DMS153 (cell line): Measurements from ENCODE around the gene CASTOR1.

ENCODE experiments used
- DNase-seq: peaks from one replicate; lab custom pipeline; 2025; lab: John Stamatoyannopoulos, UW

The CASTOR1 gene

GRCh38 chr22:30263883-30264282, 25.4 kb downstream of the CASTOR1 start:
- no peak for DNase-seq

- DNase-seq, result no peak
These were observed 26.2 kb downstream of the CASTOR1 start for GRCh38 chr22:30262917-30263741.

GRCh38 chr22:30262112-30262511, 27.2 kb downstream of the CASTOR1 start:
- no peak for DNase-seq

GRCh38 chr22:30261134-30261533, 28.2 kb downstream of the CASTOR1 start:
- DNase-seq, result no peak

- no peak for DNase-seq
These were observed 28.6 kb downstream of the CASTOR1 start for GRCh38 chr22:30260682-30261081.

GRCh38 chr22:30260276-30260675, 29.0 kb downstream of the CASTOR1 start:
- no peak for DNase-seq

GRCh38 chr22:30254314-30254713, 35.0 kb downstream of the CASTOR1 start:
- no peak for DNase-seq

- peak; percentile 83 for DNase-seq
These were observed 36.0 kb downstream of the CASTOR1 start for GRCh38 chr22:30253205-30253852.

- peak; percentile 63 for DNase-seq
These were observed 36.7 kb downstream of the CASTOR1 start for GRCh38 chr22:30252411-30253204.

GRCh38 chr22:30251711-30252110, 37.6 kb downstream of the CASTOR1 start:
- DNase-seq, result no peak

- DNase-seq, result no peak
These were observed 38.5 kb downstream of the CASTOR1 start for GRCh38 chr22:30250661-30251267.

- DNase-seq, result no peak
These were observed 39.2 kb downstream of the CASTOR1 start for GRCh38 chr22:30250039-30250565.

GRCh38 chr22:30249049-30250038, 40.0 kb downstream of the CASTOR1 start:
- no peak for DNase-seq

- no peak for DNase-seq
These were observed 40.8 kb downstream of the CASTOR1 start for GRCh38 chr22:30248484-30248883.

- DNase-seq, result no peak
These were observed 41.3 kb downstream of the CASTOR1 start for GRCh38 chr22:30247974-30248373.

- DNase-seq, result no peak
These were observed 41.7 kb downstream of the CASTOR1 start for GRCh38 chr22:30247561-30247960.

GRCh38 chr22:30246814-30247376, 42.4 kb downstream of the CASTOR1 start:
- DNase-seq, result no peak

GRCh38 chr22:30245985-30246813, 43.1 kb downstream of the CASTOR1 start, which contains the start of gene LIF:
Gene LIF (minus strand): TSS chr22:30246759. CDS start chr22:30246695, 64 bp downstream.
- DNase-seq, result no peak
